ENCODE data around the gene FLNC. TPM values are rescaled to one million over a fixed set of nuclear protein-coding genes. Genes with fewer than 3 reads are reported as not detected.

The FLNC gene
- total and polyA plus RNA-seq, 2 of the 13 experiments (the other 11 are each of a cell fraction or from before 2014, with no cell fraction given), result 0.02 TPM; not detected in 1

GRCh38 chr7:128900237-128900636, 70.0 kb downstream of the FLNC start:
- Histone ChIP-seq H4K20me1 (ENCODE audit: insufficient read depth, low read length) (no peaks in the 10 kb centered on the region), H3K79me2 (ENCODE audit: insufficient read depth, low read length) (no peaks in the 10 kb centered on the region), H2AFZ (ENCODE audit: low read length) (no peak overlapping the region), H3K4me1 (ENCODE audit: insufficient read depth, low read length) (no peaks in the 10 kb centered on the region), H3K4me2 (ENCODE audit: low read depth, low read length) (no peak overlapping the region), H3K9me3 (ENCODE audit: low read length) (peaks cover 8% of the 10 kb centered on the region), H3K36me3 (replicated peaks in 1 of 2; ENCODE audit: control insufficient read depth in 1 of 2, insufficient read depth in 2 of 2, low read length in 2 of 2) (no peaks in the 10 kb centered on the region), H3K4me3 (replicated peaks in 1 of 3; ENCODE audit: insufficient read depth in 1 of 3, low read depth in 2 of 3, low read length in 3 of 3) (no peak overlapping the region), H3K27me3 (ENCODE audit: control insufficient read depth in 1 of 2, insufficient read depth in 2 of 2, low read length in 2 of 2) (0 out of 5 replicates have a peak, but pooled peaks cover 0 to 5% of the 10 kb centered on the region in 2 experiments), H3K27ac (ENCODE audit: extremely low read length, insufficient read depth, low read length) (no peak overlapping the region), H3K9ac (ENCODE audit: insufficient read depth, low read depth, low read length) (no peak overlapping the region)
- ChIA-PET CTCF (ENCODE audit: low intra/inter-chr PET ratio, low total read pairs) (no interaction called here), POLR2A (no interaction called here)
- FAIRE-seq (no peak), DNase-seq (ENCODE audit: low spot score) (no peak), ATAC-seq (no peak)
- BruUV-seq (replicated peaks), result no TSS peak
- in situ Hi-C loops (cut with HindIII; ENCODE audit: extremely low pct_ligation_motif_present, low pct_unique_long_range_greater_than_20kb), result no loop called here
- intact Hi-C loops (cut with micrococcal nuclease; ENCODE audit: unreplicated experiment), result no loop called here
- TF ChIP-seq NONO (IDR thresholded peaks at IDR 0.05) (no peak), NONO (CRISPR knock-in tag; conservative IDR thresholded peaks at IDR 0.05) (no peak), NR0B2 (CRISPR knock-in tag; IDR thresholded peaks at IDR 0.05) (no peak), TRIM24 (CRISPR knock-in tag; IDR thresholded peaks at IDR 0.05) (no peak), ZNF343 (CRISPR knock-in tag; IDR thresholded peaks at IDR 0.05) (no peak), ZNF33A (CRISPR knock-in tag; IDR thresholded peaks at IDR 0.05; ENCODE audit: borderline replicate concordance) (no peak), NBN (conservative IDR thresholded peaks at IDR 0.05) (no peak), SOX5 (CRISPR knock-in tag; IDR thresholded peaks at IDR 0.05; ENCODE audit: borderline replicate concordance) (no peak)
- WGBS (ENCODE audit: low lambda C conversion rate), result 0% methylated on average over 1 of the region's 1 CpG

- 0 out of 5 replicates have a peak, but pooled peaks cover 0 to 5% of the 10 kb centered on the region in 2 experiments for H3K27me3 ChIP-seq (ENCODE audit: control insufficient read depth in 1 of 2, insufficient read depth in 2 of 2, low read length in 2 of 2)
- intact Hi-C loops (cut with micrococcal nuclease; ENCODE audit: unreplicated experiment) (no loop called here), in situ Hi-C loops (cut with HindIII; ENCODE audit: extremely low pct_ligation_motif_present, low pct_unique_long_range_greater_than_20kb) (no loop called here)
- FAIRE-seq (no peak), DNase-seq (ENCODE audit: low spot score) (no peak), ATAC-seq (no peak)
- no peak overlapping the region for H3K4me2 ChIP-seq (ENCODE audit: low read depth, low read length)
- H3K36me3 ChIP-seq (replicated peaks in 1 of 2; ENCODE audit: control insufficient read depth in 1 of 2, insufficient read depth in 2 of 2, low read length in 2 of 2), result no peaks in the 10 kb centered on the region
- WGBS (ENCODE audit: low lambda C conversion rate), result 28% methylated on average over 9 of the region's 12 CpGs
- ChIA-PET CTCF (ENCODE audit: low intra/inter-chr PET ratio, low total read pairs) (interaction anchor here (3.1 kb wide), 1 partner anchor 188 kb away, joined by 27 read pairs; no protein-coding TSS in a partner anchor), POLR2A (no interaction called here)
- no peaks in the 10 kb centered on the region for H3K79me2 ChIP-seq (ENCODE audit: insufficient read depth, low read length)
- H4K20me1 ChIP-seq (ENCODE audit: insufficient read depth, low read length), result no peaks in the 10 kb centered on the region
- no peak overlapping the region for H3K4me3 ChIP-seq (replicated peaks in 1 of 3; ENCODE audit: insufficient read depth in 1 of 3, low read depth in 2 of 3, low read length in 3 of 3)
- no peak overlapping the region for H2AFZ ChIP-seq (ENCODE audit: low read length)
- no peak overlapping the region for H3K9ac ChIP-seq (ENCODE audit: insufficient read depth, low read depth, low read length)
- H3K4me1 ChIP-seq (ENCODE audit: insufficient read depth, low read length), result no peaks in the 10 kb centered on the region
- no peak overlapping the region for H3K27ac ChIP-seq (ENCODE audit: extremely low read length, insufficient read depth, low read length)
- peaks cover 8% of the 10 kb centered on the region for H3K9me3 ChIP-seq (ENCODE audit: low read length)
- BruUV-seq (replicated peaks), result no TSS peak
- TF ChIP-seq ZNF329 (CRISPR knock-in tag; IDR thresholded peaks at IDR 0.05; ENCODE audit: low read depth) (no peak), MAFK (conservative IDR thresholded peaks at IDR 0.05 in 1 of 2, IDR thresholded peaks at IDR 0.05 in 1 of 2; ENCODE audit: low read length in 2 of 2) (no peak), FOXO4 (CRISPR knock-in tag; conservative IDR thresholded peaks at IDR 0.05) (no peak), MLLT10 (CRISPR knock-in tag; IDR thresholded peaks at IDR 0.05) (no peak), E2F2 (CRISPR knock-in tag; IDR thresholded peaks at IDR 0.05; ENCODE audit: borderline replicate concordance) (no peak), HIVEP1 (CRISPR knock-in tag; IDR thresholded peaks at IDR 0.05) (no peak)
These were observed 72.8 kb downstream of the FLNC start for GRCh38 chr7:128902761-128903585.
